Right ventricle myocardium superior (tissue), 1 donor: Measurements from ENCODE around the gene NT5C1B. TPM values are rescaled to one million over a fixed set of nuclear protein-coding genes. Genes with fewer than 3 reads are reported as not detected.

Experiments
- ATAC-seq: fragments of 200-7000 bp; cut with Tn5 transposase; one replicate; pipeline ENCODE4 v1.9.1; 2020; ENCODE audit warnings: mild to moderate bottlenecking; ENCODE audit not compliant: poor library complexity
- DNase-seq: peaks from one replicate; pipeline ENCODE4 v3.0.0-alpha.2; 2020
- intact Hi-C: fragments of 100-400 bp; cut with DNase I; formaldehyde crosslinking; loops from one replicate; pipeline ENCODE4 v1.11.2; 2022
- total RNA-seq: library from RNA; stranded (reverse); fragmentation: NEBNext Ultra II Directional; extraction: Animal tissue kit (Norgen Biotek cat#: 25700); gene quantifications from one replicate; pipeline ENCODE4 v1.2.1, GENCODE V29; 2021
- donor health status: DM: no; HTN: yes; CAD: no; lungs with severe emphysema.

The NT5C1B gene
- total RNA-seq, 1 donor from 2014 or later, result not detected

DNA sequence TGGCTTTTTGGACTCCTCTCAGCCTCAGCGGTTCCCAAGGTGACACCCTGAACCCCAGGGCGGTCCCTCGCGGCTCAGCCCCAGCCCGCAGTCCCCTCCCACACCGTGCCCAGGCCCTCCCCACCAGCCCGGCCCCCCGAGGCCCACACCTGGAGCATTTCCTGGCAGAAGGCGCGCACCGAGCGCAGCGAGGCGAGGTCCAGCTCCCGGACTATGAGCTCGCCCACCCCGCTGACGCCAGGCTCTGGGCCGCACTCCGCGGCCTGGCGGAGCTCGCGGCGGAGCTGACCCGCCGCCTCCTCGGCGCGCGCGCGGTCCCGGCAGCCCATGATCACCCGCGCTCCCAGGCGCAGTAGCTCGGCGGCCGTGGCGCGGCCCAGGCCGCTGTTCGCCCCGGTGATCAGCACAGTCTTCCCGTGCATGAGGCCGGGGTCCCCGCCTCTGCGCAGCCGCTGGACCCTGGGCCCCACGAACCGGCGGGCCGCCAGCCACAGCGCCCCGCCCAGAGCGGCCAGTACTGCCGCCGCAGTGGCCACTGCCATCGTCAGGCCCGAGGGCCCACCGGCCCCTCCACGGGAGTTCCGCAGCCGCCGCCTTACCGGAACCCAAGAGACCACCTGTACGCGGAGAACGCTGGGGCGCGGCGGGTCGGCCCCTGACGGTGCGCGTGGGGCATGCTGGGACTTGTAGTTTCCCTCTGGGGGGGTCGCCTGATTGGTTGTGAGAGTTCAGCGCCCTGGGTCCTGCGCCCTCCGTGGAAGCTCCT, 29.2 kb downstream of the NT5C1B start, which contains the start of gene RDH14:
Gene RDH14, minus strand, starts transcription at position 623 of the 766 bp plus-strand sequence. Its CDS starts 81 bp downstream, at position 542.
- DNase-seq, result peak; percentile 95
- ATAC-seq, result peak; percentile 96
- intact Hi-C loops, result loop anchor here (2.0 kb wide), 1 partner anchor 35 kb away; no protein-coding TSS in a partner anchor

GRCh38 chr2:18559531-18560030, 29.8 kb downstream of the NT5C1B start:
- intact Hi-C loops, result loop anchor here (2.0 kb wide), 1 partner anchor 35 kb away; no protein-coding TSS in a partner anchor

DNA sequence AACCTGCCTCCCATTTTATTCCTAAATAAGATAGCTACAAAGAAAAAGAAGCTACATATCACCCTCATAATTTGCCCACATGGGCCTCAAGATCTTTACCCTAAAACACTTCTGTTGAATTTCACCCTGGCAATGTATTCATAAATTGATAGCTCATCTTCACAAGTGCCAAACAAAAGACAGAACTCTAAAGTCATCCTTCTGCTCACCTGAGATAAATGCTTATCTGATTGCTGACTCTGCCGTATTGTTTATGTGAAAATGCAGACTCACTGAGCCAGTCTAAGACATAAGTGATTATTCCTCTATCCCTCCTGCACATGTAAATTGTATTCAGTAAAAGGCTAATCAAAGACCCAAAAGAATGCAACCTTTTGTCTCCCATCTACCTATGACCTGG, 30.9 kb downstream of the NT5C1B start:
- intact Hi-C loops, result no loop called here
- no peak for DNase-seq
- ATAC-seq, result no peak

More at GRCh38 chr2:18559531-18560030, 29.8 kb downstream of the NT5C1B start:
- ATAC-seq (peak; percentile 24), DNase-seq (no peak)

GRCh38 chr2:18557121-18557520, 32.2 kb downstream of the NT5C1B start:
- ATAC-seq (no peak), DNase-seq (no peak)
- intact Hi-C loops, result no loop called here

DNA sequence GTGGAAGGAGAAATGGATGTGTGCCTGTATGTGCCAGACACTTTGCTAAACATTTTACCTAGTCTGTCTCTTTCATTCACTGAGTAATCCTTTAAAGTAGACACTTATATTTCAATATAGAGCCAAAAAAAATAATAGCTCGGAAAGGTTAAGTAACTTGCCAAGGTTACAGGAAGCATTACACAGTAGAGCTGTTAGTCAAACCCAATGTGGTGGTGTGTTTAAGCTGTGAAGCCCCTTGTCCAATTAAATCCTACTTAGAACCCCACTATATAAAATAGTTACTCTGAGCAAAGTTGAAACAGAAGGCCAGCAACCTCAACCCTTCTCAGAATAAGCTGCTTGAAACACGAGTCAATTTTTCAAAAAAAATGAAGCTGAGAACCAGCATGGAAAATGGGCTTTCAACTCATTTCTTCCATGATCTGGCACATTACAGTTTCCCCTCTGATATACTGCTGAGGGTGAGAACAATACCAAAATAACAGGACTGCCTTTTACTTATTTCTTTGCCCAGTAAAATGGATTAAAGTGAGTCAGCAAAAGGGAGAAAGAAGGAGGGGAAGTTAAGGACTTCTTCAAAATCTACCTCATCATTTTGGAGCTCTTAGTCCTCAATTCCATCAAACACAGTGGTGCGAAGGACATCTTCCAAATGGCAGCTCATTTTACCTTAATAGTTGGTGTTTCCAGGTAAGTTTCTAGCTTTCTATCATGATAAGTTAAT, 36.9 kb downstream of the NT5C1B start:
- ATAC-seq (peak; percentile 26), DNase-seq (no peak)
- intact Hi-C loops, result no loop called here

DNA sequence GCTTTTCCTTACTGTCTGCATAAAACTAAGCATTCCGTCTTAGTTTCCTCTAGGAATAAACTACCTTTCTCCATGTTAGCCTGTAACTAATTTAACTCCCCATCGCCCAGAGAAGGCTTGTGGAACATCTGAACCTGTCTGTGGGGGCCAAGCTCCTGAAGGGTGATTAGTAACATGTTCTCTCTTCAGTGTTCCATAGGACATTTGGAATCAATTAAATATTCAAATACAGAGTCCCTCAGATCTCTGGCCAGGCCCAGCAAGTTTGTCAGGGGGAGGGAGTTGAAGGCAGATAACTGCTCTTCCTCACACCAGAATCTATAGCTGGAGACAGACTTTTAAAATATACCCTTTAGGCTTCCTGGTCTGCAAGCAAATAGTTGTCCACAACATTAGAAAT, 37.7 kb downstream of the NT5C1B start:
- no peak for ATAC-seq

GRCh38 chr2:18551169-18551568, 38.2 kb downstream of the NT5C1B start:
- intact Hi-C loops, result no loop called here
- no peak for ATAC-seq
- no peak for DNase-seq

More for the DNA sequence above, 37.7 kb downstream of the NT5C1B start:
- no peak for DNase-seq
- intact Hi-C loops, result no loop called here

GRCh38 chr2:18550433-18550832, 38.9 kb downstream of the NT5C1B start:
- ATAC-seq (no peak), DNase-seq (no peak)
- intact Hi-C loops, result no loop called here

GRCh38 chr2:18549083-18549482, 40.3 kb downstream of the NT5C1B start:
- intact Hi-C loops, result no loop called here
- ATAC-seq (no peak), DNase-seq (no peak)

DNA sequence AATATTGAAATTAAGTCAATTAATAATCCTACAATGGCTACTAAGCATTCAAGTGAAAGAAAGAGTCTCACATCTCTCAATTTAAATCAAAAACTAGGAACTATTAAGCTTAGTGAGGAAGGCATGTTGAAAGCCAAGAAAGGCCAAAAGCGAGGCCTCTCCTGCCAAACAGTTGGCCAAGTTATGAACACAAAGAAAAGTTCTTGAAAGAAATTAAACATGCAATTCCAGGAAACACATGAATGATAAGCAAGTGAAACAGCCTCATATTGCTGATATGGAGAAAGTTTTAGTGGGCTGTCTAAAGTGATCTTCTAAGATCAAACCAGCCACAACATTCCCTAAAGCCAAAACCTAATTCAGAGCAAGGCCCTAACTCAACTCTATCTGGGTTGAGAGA, 40.7 kb downstream of the NT5C1B start:
- ATAC-seq (no peak), DNase-seq (no peak)
- intact Hi-C loops, result no loop called here

- ATAC-seq (no peak), DNase-seq (no peak)
- intact Hi-C loops, result no loop called here
Observed at GRCh38 chr2:18546567-18546966, 42.8 kb downstream of the NT5C1B start.

- intact Hi-C loops, result no loop called here
- no peak for DNase-seq
- no peak for ATAC-seq
Observed at GRCh38 chr2:18545384-18545783, 44.0 kb downstream of the NT5C1B start.

GRCh38 chr2:18544171-18544570, 45.2 kb downstream of the NT5C1B start:
- ATAC-seq, result peak; percentile 22
- intact Hi-C loops, result no loop called here

GRCh38 chr2:18540872-18541271, 48.5 kb downstream of the NT5C1B start:
- no peak for ATAC-seq
- no peak for DNase-seq
- intact Hi-C loops, result no loop called here

More at GRCh38 chr2:18544171-18544570, 45.2 kb downstream of the NT5C1B start:
- DNase-seq, result no peak

GRCh38 chr2:18536697-18537096, 52.7 kb downstream of the NT5C1B start:
- ATAC-seq, result no peak
- no peak for DNase-seq

DNA sequence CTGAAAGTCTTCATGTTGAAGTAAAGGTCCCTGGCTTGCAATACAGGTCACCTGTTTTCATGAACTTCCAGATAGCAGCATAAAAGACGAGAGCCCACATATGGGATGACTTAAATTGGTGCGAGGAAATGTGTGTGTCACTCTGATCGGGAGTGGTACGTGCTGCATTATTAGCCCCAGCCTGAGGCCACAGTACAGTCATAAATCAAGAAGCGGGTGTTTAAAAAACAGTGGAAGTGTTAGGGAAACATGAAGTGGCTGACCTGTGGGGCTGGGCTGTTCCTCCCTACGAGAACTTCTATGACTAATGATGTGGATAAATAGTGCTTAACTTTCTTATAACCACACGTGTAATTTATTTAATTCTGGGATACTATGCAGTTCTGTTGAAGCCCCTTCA, 53.3 kb downstream of the NT5C1B start:
- intact Hi-C loops, result no loop called here
- DNase-seq, result no peak
- ATAC-seq, result no peak

More at GRCh38 chr2:18536697-18537096, 52.7 kb downstream of the NT5C1B start:
- intact Hi-C loops, result no loop called here

- DNase-seq, result no peak
- ATAC-seq, result no peak
- intact Hi-C loops, result no loop called here
Observed at GRCh38 chr2:18531194-18531593, 58.2 kb downstream of the NT5C1B start.

- DNase-seq, result no peak
- intact Hi-C loops, result no loop called here
- no peak for ATAC-seq
Observed at GRCh38 chr2:18527822-18528221, 61.5 kb downstream of the NT5C1B start.

DNA sequence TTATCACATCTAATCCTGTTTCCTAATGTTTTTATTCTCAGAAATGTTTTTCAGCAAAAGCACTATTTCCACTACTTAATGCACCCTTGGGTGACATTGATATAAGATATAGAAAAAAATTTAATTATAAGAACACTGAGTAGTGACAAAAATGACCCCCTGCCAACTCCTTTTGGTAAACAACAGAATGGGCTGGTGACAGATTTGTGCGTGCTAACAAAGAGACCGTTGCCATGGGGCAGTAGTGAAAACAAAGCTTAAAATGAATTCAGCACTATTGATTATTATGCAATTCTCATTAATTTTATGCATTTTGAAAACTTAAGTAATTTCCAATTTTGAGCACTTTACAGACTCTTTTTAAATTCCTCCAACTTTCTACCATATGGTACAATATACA, 62.0 kb downstream of the NT5C1B start:
- intact Hi-C loops, result no loop called here

GRCh38 chr2:18526429-18526828, 62.9 kb downstream of the NT5C1B start:
- intact Hi-C loops, result no loop called here
- no peak for DNase-seq
- peak; percentile 19 for ATAC-seq

More for the DNA sequence above, 62.0 kb downstream of the NT5C1B start:
- DNase-seq, result no peak
- ATAC-seq, result peak; percentile 43
